GM12801 (cell line): ENCODE results near the gene CACNA1S.

Experiments used
- CTCF ChIP-seq: IDR thresholded peaks from one replicate; pipeline ENCODE4 v1.5.1; 2011; ENCODE audit warnings: control low read depth; ENCODE audit not compliant: insufficient read length; ENCODE audit errors: extremely low read depth

Gene CACNA1S

GRCh38 chr1:201007481-201007880, 104.7 kb downstream of the CACNA1S start:
- TF ChIP-seq CTCF = no peak

- no peak for TF ChIP-seq CTCF
These were observed 105.8 kb downstream of the CACNA1S start for GRCh38 chr1:201006450-201006849.

- no peak for TF ChIP-seq CTCF
These were observed 107.5 kb downstream of the CACNA1S start for GRCh38 chr1:201004732-201005131.

- TF ChIP-seq CTCF = no peak
These were observed 108.1 kb downstream of the CACNA1S start for GRCh38 chr1:201004154-201004553.

- no peak for TF ChIP-seq CTCF
These were observed 109.7 kb downstream of the CACNA1S start for GRCh38 chr1:201002510-201002909.

GRCh38 chr1:201001962-201002361, 110.3 kb downstream of the CACNA1S start:
- no peak for TF ChIP-seq CTCF

- TF ChIP-seq CTCF = no peak
These were observed 111.8 kb downstream of the CACNA1S start for GRCh38 chr1:201000391-201000790.

- no peak for TF ChIP-seq CTCF
These were observed 112.6 kb downstream of the CACNA1S start for GRCh38 chr1:200999667-201000066.
